Measurements from ENCODE around the gene ST3GAL5.

Gene ST3GAL5

DNA sequence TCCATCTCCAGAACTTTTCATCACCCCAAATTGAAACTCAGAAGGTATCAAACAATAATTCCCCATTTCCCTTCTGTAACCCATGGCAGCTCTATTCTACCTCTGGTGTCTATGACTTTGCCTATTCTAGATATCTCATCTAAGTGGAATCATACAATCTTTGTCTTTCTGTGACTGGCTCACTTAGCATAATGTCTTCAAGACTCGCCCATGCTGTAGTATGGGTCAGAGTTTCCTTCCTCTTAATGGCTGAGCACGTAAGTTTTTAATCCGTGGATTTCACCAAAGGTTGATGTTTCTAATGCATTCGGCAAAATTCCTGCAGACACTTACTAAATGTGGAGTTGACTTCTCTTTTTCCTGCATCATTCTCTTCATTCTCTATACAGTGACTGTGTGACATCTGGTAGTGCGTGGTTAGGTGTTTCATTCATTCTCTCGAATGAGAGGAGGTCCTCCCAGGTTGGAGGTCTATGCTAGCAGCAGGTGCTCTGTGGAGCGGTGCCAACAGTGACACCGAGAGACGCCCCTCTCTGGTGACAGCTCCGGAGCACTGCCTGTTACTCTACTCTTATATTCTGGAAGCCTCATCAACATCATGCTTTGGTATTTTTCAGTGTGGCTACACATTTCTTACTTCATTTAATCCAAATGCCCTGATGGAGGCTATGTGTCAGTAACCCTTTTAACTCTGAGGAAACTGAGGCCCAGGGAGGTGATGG, 84.9 kb downstream of the ST3GAL5 start:
- DNase-seq, result no peak

DNA sequence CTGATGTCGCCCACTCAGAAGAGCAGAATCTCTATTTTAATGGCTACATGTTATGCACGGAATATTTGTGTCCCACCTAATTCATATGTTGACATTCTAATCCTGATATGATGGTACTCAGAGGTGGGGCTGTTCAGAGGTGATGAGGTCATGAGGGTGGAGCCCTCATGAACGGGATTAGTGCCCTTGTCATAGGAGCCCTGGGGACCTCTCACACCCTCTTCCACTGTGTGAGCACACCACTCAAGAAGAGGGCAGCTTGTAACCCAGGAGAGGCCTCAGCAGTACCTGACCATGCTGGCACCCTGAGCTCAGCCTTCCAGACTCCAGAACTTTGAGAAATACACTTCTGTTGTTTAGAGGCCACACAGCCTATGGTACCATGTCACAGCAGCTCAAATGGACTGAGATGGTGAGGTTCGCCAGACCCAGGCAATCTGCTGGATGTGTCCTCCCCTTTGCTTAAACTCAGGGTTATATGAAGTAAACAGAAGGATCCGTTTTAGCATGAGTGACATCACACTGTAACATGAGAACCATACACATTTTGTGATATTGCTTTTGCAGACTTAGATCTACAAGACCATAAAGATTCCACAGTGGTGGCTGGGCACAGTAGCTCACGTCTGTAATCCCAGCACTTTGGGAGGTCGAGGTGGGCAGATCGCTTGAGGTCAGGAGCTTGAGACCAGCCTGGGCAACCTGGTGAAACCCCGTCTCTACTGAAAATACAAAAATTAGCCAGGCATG, 86.3 kb downstream of the ST3GAL5 start:
- DNase-seq, result no peak

DNA sequence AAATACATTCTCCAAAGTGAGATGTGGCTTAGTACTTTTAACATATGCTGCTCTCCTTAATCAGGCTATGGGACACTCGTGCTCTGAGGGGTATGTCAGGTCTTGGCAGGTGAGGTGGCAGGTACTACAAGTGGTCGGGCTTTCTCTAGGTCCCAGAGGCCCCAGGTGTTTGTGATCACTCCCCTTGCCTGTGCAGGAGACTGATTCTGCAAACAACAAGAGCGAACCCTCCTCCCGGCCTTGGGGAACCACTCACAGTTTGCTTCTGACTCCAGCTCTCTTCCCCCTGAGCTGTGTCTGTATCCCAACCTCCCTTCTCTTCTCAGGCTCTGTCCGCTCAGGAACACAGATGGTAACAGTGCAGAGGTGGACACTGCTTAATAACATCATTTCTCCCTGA, 86.9 kb downstream of the ST3GAL5 start:
- DNase-seq, result no peak

DNA sequence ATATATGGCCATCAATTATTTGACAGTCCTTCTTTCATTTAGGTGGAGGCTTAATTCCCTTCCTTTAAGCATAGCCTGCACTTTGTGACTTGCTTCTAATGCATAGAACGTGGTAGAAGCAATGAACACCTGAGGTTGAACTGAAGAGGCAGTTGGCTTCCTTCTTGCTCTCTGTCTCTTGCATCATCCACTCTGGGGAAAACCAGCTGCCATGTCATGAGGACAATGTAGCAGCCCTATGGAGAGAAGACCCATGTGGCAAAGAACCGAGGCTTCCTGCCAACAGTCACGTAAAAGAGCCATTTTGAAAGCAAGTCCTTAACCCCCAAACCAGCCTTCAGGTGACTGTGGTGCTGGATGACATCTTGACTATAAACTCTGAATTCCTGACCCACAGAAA, 88.2 kb downstream of the ST3GAL5 start:
- DNase-seq, result no peak

DNA sequence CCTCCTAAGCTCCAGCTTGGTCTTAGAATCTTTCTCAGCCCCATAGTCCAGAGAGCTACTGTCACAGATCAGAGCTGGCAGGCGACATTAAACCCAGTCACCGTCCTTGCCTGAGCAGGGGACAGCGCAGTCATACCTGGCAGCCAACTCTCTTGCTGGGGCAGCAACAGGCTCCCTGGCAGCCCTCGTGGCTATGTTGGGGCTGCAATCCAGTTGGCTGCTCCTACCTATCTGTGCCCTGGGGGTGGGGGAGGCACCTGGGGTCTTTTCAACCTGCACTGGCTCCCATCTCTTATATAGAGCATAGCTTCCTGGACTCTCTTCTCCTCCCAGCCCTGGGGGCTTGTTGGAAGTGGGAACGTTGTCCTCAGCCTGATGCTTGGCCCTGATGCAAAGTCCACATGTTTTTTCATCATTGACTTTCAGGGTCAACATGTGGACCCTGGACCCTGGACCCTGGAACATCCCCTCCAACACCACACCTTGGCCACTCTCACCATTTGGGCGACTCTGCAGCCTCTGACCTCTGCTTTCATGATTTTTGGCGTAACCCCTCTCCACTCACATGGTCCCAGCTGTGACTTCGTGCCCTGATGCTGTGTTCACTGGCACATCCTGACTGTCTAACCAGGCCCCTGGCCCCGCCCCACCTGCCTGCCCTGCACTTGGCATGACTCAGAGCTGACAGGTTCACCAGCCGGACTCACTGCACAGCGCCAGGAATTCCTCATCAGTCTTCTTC, 89.4 kb downstream of the ST3GAL5 start:
- DNase-seq, result no peak

DNA sequence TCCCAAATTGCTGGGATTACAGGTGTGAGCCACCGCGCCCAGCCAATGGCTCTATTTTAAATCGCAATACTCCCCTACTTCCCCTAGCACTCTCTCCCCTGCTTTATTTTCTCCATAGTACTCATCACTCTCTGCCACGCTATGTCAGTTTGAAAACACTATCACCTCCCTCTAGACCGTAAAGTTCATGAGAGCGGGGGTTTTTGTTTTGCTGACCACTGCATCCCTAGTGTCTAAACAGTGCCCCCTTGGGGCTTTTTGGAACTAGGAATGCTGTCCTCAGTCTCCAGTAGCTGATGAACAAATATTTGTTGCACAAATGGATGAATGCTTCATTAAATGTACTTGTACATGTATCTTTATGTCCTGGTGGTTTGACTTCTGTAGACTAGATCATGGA, 90.9 kb downstream of the ST3GAL5 start:
- DNase-seq, result no peak

DNA sequence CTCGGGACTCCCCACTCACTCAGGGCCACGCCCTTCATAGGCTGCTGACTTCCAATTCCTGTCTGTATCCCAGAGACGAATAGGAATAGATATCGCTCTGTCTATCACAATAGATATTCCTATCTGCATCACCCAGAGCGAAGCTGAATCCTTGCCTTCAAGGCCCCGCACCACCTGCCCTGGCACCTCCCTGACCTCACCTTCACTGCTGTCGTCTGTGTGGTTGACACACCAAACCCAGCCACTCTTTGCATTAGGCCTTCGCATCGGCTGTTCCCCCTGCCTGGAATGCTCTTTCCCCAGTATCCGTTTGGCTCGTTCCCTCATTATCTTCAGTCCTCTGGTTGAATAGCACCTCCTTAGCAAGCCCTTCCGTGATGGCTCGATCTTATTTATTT, 91.5 kb downstream of the ST3GAL5 start:
- DNase-seq, result no peak

DNA sequence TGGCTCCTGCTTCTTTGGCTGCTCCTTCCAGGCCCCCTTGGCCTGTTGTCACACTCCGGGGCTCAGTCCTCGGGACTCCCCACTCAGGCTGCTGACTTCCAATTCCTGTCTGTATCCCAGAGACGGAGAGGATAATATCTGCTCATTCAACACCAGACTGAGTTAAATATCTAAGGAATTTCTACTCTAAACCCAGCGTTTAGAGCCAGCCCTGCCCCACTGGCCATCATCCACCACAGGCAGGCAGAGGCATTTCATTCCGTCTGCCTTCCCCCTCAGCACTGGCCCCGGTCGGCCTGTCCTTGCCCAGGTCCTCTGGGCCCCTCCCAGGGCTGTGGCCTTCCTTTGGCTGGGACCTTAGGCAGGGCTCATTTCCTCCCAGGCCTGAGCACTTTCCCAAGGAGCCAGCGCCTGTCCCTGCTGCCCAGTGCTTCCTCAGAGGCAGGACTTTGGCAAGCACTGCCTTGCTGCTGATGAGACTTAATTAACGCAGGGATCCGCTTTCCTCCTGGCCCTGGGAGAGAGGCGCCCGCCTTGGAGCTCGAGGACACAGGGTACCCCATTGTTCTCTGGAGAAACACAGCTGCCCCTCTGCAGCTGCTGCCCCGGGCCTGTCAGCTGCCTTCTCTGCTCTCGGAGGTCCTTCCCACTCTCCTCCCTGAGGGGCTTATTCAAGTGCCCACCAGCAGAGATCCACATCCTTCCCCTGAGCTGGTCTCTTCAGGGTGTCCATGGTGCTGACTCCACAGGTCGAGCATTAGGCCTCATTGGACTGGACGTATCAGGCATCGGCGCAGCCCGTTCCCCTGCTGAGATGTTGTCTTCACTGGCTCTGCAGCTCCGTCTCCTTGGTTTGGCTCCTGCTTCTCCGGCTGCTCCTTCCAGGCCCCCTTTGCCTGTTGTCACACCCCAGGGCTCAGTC, 92.2 kb downstream of the ST3GAL5 start:
- no peak for DNase-seq

DNA sequence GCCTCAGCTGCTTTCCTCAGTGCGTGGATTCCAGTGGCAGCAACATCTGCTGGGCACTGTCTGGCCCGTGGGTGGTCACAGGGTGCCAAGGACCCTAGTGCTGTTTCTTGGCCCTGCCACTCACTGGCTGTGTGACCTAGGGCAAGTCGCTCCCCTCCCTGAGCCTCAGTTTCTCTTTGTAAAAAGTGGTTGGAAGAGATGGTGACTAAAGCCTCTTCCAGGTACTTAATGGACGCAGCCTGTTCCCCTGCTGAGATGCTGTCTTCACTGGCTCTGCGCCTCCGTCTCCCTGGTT, 92.8 kb downstream of the ST3GAL5 start:
- no peak for DNase-seq

DNA sequence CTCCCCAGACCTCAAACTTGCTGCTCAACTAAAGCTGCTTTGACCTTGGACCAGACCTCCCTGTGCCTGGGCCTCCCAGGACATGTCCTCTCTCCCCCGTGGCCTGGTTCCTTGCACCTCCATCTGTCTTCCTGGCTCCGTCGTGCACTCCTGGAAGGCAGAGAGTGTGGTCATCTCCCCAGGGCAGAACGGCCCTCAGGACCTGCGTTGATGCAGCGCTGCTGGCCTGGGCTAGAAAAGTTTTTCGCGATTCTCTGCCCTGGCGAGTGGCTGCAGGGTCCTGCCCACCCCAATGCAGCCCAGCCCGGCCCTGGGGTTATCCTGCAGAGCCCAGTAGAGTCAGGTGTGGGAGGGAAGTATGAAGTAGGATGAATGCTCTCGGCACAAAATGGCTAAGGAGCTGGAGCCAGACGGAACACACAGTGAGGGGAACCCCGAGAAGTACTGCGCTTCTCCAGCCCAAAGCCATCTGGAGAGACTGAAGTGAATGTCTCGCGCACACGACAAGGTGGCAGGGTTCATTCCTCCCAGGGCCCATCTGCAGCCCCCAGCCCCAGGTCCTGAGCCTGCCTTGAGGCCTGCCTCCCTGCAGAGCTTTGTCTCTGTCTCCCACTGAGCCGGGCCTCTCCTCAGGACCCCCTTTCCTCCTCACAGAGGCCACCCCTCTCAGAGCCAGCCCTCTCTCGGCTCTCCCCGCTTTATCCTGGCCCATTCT, 93.3 kb downstream of the ST3GAL5 start:
- DNase-seq, result no peak

DNA sequence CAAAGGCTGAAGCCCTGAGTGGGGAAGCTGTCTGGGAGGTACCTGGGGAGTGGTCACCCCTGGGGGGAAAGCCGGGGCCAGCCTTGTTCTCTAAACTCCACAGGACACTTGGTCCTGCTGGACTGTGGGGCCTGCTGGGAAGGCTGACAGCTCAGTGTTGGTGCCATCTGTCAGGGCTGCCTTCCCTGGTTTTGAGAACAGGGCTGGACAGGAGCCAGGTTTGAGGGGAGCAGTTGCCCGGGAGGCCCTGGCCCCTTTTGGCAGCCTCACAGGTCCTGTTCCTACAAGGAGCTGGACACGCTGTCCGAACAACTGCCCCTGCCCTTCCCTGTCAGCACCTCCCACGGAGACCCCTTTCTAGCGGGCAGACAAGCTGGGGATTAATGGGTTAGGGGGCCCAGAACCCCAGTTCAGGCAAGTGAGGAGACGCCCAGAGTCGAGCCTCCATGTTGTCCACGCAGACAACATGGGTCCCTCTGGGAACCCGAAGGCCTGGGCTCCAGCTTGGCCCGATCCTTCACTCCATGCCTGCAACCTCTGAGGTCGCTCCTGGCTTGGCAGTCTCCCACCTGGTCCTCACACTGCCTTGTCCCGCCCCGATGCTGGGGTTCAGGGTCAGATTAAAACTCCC, 94.2 kb downstream of the ST3GAL5 start:
- no peak for DNase-seq

DNA sequence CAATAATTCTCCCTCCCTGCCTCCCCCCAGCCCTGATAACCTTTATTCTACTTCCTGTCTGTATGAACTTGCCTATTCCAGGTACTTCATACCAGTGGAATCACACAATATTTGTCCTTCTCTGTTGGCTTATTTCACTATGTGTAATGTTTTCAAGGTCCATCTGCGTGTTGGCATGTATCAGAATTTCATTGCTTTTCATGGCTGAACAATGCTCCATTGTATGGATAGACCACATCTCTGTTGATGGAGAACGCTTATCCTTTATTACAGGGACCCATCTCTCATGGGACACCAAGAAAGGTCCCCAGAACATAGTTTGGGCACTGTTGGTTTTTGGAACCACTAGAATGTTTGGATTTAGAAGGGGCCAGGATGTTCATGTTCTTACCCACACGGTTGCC, 94.8 kb downstream of the ST3GAL5 start:
- no peak for DNase-seq

DNA sequence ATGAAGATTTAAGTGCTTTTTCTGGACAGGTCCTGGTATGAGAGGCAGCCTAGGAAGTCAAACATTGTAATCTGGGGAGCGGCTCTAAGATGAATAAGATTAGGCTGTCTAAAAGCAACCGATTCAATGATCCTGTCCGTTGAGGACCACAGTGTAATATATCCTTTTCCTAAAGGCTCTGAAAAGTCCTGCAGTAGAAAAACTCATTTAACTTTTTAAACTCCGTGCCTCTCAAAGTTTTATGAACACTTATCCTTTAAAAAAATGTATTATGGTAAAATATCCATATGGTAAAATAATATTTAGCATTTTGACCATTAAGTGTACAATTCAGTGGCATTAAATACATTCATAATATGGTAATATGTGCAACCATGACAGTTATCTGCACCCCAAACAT, 95.2 kb downstream of the ST3GAL5 start:
- DNase-seq, result no peak

DNA sequence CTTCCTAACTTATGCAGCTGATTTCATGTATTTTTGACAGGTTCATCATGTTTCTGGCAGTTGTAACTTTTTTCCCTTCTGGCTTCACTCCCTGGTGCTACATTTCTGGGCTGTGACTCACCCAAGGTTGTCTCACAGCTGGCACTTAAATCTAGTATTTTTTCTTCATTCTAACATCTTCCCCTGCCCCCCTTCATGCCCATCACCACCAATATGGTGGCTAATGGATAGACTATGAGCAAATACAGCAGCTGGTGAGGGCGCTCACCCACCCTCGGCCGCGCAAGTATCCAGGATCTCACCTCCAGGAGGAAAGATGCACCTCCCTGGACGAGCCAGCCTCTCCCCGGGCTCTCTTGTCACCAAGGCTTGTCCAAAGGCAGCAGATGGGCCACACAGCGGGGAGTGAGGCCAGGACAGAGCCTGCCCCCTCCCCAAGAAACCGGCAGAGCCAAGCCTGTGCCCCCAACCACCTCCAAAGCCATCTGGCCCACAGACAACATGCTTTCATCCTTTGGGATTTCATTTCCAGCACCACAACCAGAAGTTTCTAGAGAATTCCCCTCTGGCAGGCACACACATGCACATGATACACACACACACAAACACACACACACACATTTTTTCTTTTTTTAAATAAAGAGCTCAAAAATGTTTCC, 95.9 kb downstream of the ST3GAL5 start:
- no peak for DNase-seq

DNA sequence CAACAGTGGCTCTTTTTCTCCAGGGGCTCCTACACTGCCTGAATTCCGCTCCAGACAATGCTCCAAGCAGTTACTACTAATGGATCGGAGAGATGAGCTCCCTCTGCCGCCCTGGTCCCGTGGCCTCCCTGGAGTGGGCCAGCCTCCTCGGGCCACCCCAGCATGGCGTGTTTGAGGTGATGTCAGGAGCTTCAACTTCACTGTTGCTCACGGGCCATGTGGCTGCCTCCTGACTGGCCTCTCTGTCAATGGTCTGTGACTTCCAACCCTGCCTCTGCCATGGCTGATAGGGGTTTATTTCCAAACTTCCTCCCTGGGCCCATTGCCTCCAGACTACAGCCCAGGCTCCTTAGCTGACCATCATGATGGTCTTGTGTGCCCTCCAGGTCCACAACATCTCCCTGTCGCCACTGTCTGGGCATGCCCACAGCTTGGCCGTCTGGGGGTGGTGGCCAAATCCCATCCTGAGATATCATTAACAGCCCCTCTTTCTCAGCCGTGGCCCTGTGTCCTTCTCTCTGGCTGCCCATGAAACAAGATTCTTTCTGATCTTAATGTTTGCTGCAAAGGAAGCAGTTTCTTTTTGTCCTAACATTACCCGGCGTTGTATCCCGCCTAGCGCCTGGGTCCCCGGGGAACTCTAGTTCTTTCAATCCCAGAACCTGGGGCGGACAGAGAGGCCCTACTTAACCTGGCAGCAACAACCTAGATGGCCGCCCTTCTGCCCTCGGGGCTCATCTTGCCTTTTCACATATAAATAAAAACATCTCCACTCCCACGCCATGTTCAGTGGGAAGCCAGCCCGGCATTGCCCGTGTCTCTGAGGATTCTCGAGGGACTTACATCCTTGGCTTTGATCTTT, 96.9 kb downstream of the ST3GAL5 start:
- DNase-seq, result no peak

DNA sequence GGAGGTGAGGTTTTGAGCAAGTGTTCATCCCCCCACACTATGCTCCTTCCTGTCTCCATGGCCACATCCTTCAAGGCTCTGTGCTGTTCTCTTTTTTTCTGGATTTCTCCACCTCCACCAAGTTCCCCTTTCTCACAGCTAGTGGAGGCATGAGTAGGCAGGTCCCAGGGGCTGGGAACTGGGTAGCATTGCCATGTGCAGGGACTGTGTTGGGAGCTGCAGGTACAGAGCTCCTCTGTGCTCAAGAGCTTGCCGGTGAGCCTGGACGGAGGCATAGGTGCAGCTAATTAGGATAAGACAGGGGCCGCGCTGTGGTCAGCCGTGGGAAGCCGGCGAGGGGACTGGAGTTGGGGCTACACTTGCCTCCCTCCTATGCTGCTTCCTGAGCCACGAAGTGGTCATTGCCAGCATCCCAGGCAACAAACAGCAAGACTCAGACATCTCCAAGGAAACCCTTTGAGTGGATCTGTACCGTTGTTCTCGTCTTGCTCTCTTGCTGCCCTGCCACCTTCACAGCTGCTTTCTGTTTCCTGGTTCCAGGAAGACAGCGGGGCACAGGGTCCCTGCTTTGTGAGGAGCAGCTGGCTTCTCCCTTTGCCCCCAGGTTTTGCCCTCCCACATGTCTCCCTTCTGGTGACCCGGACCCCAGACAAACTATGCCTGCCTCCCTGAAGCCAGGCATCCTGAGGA, 98.1 kb downstream of the ST3GAL5 start:
- DNase-seq, result no peak

DNA sequence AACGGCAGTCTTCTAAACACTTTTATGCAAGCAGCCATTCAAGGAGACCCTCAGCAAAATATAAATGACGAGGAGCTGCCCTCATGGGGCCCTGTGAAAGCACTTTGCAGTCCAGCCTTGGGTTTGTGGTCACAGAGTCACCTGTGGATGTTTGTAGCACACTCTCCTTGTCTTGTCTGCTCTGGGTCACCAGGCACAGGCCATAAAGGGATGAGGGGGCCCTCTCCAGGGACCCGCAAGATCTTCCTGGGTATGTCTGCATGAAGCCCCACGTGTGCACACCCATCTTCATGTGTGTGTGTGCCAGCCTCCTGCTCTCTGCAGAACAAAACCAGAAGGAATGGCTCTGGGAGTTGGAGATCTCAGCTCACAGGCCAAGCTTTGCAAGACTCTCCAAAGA, 98.8 kb downstream of the ST3GAL5 start:
- no peak for DNase-seq

DNA sequence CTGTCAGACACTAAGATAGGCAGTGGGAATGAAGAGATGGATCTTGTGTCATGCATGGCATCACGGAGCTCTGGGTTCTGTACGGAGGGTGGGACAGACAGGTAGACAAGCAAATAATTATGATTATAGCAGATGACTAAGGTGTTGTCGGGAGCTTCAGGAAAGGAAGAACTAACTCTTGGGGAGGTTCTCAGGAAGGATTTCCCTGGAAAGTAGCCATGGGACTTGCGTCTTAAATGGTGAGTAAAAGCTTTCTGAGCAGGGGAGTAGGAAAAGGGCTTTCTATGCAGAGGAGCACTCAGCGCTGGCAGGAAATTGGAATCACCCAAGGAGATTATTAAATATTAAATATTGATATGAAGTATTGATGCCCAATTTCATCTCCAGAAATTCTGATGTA, 99.5 kb downstream of the ST3GAL5 start:
- DNase-seq, result no peak

DNA sequence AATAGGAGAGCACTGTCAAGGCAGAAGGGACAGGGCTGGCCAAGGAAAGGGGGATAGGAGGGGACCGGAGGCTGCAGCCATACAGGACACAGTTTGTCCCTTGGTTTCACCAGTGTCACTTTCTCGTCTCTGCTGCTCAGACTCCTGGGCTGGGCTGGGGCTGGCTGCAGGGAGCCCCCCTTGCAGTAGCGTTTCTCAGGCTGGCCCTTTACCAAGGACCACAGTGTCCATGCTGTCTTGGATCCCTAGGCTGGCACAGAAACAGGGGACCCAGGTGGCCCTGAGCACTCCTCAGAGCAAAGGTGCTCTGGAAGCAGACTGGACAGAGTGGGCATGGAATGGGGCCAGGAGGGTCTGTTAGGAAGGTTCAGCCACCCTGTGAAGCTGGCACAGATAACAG, 100.2 kb downstream of the ST3GAL5 start:
- no peak for DNase-seq

DNA sequence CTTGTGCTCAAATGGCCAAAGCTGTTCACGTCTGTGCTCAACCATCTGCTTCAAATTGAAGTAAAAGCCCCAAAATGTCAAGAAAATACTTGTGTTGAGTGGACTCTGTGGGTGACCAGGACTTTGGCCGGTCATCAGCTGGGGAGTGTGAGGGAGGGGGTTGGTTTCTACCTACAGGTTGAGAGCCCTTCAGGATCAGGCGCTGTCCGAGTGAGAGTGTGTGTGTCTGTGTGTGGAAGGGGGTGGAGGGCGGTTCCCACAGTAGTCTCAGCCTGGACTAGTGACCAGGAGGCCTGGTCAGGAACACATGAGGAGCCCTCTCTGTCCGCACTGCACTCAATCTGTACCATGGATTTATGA, 100.8 kb downstream of the ST3GAL5 start:
- no peak for DNase-seq

Data from activated CD4-positive, alpha-beta T cell treated with anti-CD3 and anti-CD28 coated beads, Interleukin-2, amount 50 U/mL, for 1 hour (primary cell).